ENCODE measurements around the gene TMEM114. TPM values are rescaled to one million over a fixed set of nuclear protein-coding genes. Genes with fewer than 3 reads are reported as not detected.

Gene TMEM114
- total RNA-seq, 1 experiment from 2014 or later, result not detected

GRCh38 chr16:8627456-8627855 is 37.1 kb upstream of the TMEM114 start:
- no peak for TF ChIP-seq SIN3A (IDR thresholded peaks at IDR 0.05; ENCODE audit: borderline replicate concordance, insufficient read depth, low read depth, low read length)
- no peak for DNase-seq (ENCODE audit: low read depth, low spot score)
- Histone ChIP-seq H3K4me3 (ENCODE audit: low read depth in 2 of 2, low read length in 2 of 2) (no peak overlapping the region), H3K27ac (ENCODE audit: low read length) (no peak overlapping the region), H3K9me3 (ENCODE audit: control insufficient read depth, insufficient read depth, low read depth, low read length) (no peaks in the 10 kb centered on the region), H3K36me3 (ENCODE audit: control insufficient read depth, insufficient read depth, low read length) (peaks cover 6% of the 10 kb centered on the region), H3K27me3 (ENCODE audit: control insufficient read depth, insufficient read depth, low read length) (no peaks in the 10 kb centered on the region), H3K4me1 (ENCODE audit: control insufficient read depth, insufficient read depth, low read length) (no peaks in the 10 kb centered on the region)
- BruUV-seq (replicated peaks), result no TSS peak
- CTCF ChIA-PET, result no interaction called here
- ATAC-seq, result no peak
- in situ Hi-C loops (cut with HindIII; ENCODE audit: low pct_unique_long_range_greater_than_20kb, low sequenced_read_pairs) (no loop called here), intact Hi-C loops (cut with micrococcal nuclease; ENCODE audit: unreplicated experiment) (no loop called here)
- POLR2A ChIA-PET, result no interaction called here

GRCh38 chr16:8626946-8627345 is 36.6 kb upstream of the TMEM114 start:
- TF ChIP-seq SIN3A (IDR thresholded peaks at IDR 0.05; ENCODE audit: borderline replicate concordance, insufficient read depth, low read depth, low read length) (no peak), REST (IDR thresholded peaks at IDR 0.05; ENCODE audit: insufficient read depth in 1 of 2, low read depth in 2 of 2, low read length in 1 of 2) (no peak), POLR2AphosphoS5 (IDR thresholded peaks at IDR 0.05; ENCODE audit: low read depth, low read length) (no peak), TCF7L2 (IDR thresholded peaks at IDR 0.05; ENCODE audit: low read depth, low read length) (no peak), CTCF (IDR thresholded peaks at IDR 0.05) (no peak)
- in situ Hi-C loops (cut with HindIII; ENCODE audit: low pct_unique_long_range_greater_than_20kb, low sequenced_read_pairs), result no loop called here
- POLR2A ChIA-PET, result no interaction called here

GRCh38 chr16:8625491-8626087 is 35.3 kb upstream of the TMEM114 start:
- no peaks in the 10 kb centered on the region for H3K4me1 ChIP-seq (ENCODE audit: control insufficient read depth, insufficient read depth, low read length)
- peaks cover 6% of the 10 kb centered on the region; the same call in 1 of the 2 replicates for H3K36me3 ChIP-seq (ENCODE audit: control insufficient read depth, insufficient read depth, low read length)
- BruUV-seq (replicated peaks), result no TSS peak
- no peak overlapping the region for H3K4me3 ChIP-seq (ENCODE audit: low read depth in 2 of 2, low read length in 2 of 2)
- in situ Hi-C loops (cut with HindIII; ENCODE audit: low pct_unique_long_range_greater_than_20kb, low sequenced_read_pairs) (no loop called here), intact Hi-C loops (cut with micrococcal nuclease; ENCODE audit: unreplicated experiment) (no loop called here)
- TF ChIP-seq POLR2AphosphoS5 (IDR thresholded peaks at IDR 0.05; ENCODE audit: low read depth, low read length) (no peak), CTCF (IDR thresholded peaks at IDR 0.05) (no peak), REST (IDR thresholded peaks at IDR 0.05; ENCODE audit: insufficient read depth in 1 of 2, low read depth in 2 of 2, low read length in 1 of 2) (no peak)
- H3K27me3 ChIP-seq (ENCODE audit: control insufficient read depth, insufficient read depth, low read length), result no peaks in the 10 kb centered on the region
- H3K9me3 ChIP-seq (ENCODE audit: control insufficient read depth, insufficient read depth, low read depth, low read length), result no peaks in the 10 kb centered on the region
- ATAC-seq (no peak), DNase-seq (ENCODE audit: low read depth, low spot score) (no peak)
- ChIA-PET CTCF (no interaction called here), POLR2A (no interaction called here)
- no peak overlapping the region for H3K27ac ChIP-seq (ENCODE audit: low read length)

More at GRCh38 chr16:8626946-8627345, 36.6 kb upstream of the TMEM114 start:
- H3K36me3 ChIP-seq (ENCODE audit: control insufficient read depth, insufficient read depth, low read length), result peaks cover 6% of the 10 kb centered on the region
- no peak overlapping the region for H3K27ac ChIP-seq (ENCODE audit: low read length)
- no peak for ATAC-seq
- no peaks in the 10 kb centered on the region for H3K4me1 ChIP-seq (ENCODE audit: control insufficient read depth, insufficient read depth, low read length)
- no peaks in the 10 kb centered on the region for H3K27me3 ChIP-seq (ENCODE audit: control insufficient read depth, insufficient read depth, low read length)
- no TSS peak for BruUV-seq (replicated peaks)
- CTCF ChIA-PET, result no interaction called here
- no peak for DNase-seq (ENCODE audit: low read depth, low spot score)
- intact Hi-C loops (cut with micrococcal nuclease; ENCODE audit: unreplicated experiment), result no loop called here
- no peak overlapping the region for H3K4me3 ChIP-seq (ENCODE audit: low read depth in 2 of 2, low read length in 2 of 2)
- H3K9me3 ChIP-seq (ENCODE audit: control insufficient read depth, insufficient read depth, low read depth, low read length), result no peaks in the 10 kb centered on the region
